ENCODE data around the gene GHR. TPM values are rescaled to one million over a fixed set of nuclear protein-coding genes. Genes with fewer than 3 reads are reported as not detected.

Gene GHR
- total and polyA plus RNA-seq, 2 donors from 2014 or later, result 3.7 to 6.5 TPM

GRCh38 chr5:42759456-42759855, 336.2 kb downstream of the GHR start:
- DNase-seq (no peak), FAIRE-seq (no peak)
- Histone ChIP-seq H3K27ac (ENCODE audit: low read depth in 2 of 2, low read length in 2 of 2) (no peak overlapping the region), H3K27me3 (ENCODE audit: control insufficient read depth, insufficient read depth, low read length) (no peaks in the 10 kb centered on the region), H3K4me1 (ENCODE audit: control insufficient read depth in 2 of 3, insufficient read depth in 2 of 3, low read depth in 1 of 3, low read length in 3 of 3) (peaks cover 0 to 2% (median 0%) of the 10 kb centered on the region in 3 donors), H3K9ac (ENCODE audit: low read length in 3 of 3) (no peak overlapping the region), H3K4me3 (ENCODE audit: low read length in 3 of 3) (no peak overlapping the region), H3K9me3 (ENCODE audit: control insufficient read depth in 2 of 3, insufficient read depth in 1 of 3, low read length in 3 of 3) (no peaks in the 10 kb centered on the region), H3K36me3 (ENCODE audit: control insufficient read depth in 2 of 3, insufficient read depth in 3 of 3, low read length in 3 of 3) (no peaks in the 10 kb centered on the region)
- intact Hi-C loops (cut with DNase I), result no loop called here
- no peak for TF ChIP-seq CTCF (IDR thresholded peaks at IDR 0.05; ENCODE audit: borderline replicate concordance, extremely low read depth, insufficient read depth)

- no peak for TF ChIP-seq CTCF (IDR thresholded peaks at IDR 0.05; ENCODE audit: borderline replicate concordance, extremely low read depth, insufficient read depth)
- Histone ChIP-seq H3K4me1 (ENCODE audit: control insufficient read depth in 2 of 3, insufficient read depth in 2 of 3, low read depth in 1 of 3, low read length in 3 of 3) (peaks cover 0 to 2% (median 0%) of the 10 kb centered on the region in 3 donors), H3K4me3 (ENCODE audit: low read length in 3 of 3) (no peak overlapping the region), H3K27me3 (ENCODE audit: control insufficient read depth, insufficient read depth, low read length) (no peaks in the 10 kb centered on the region), H3K9ac (ENCODE audit: low read length in 3 of 3) (no peak overlapping the region), H3K9me3 (ENCODE audit: control insufficient read depth in 2 of 3, insufficient read depth in 1 of 3, low read length in 3 of 3) (no peaks in the 10 kb centered on the region), H3K27ac (ENCODE audit: low read depth in 2 of 2, low read length in 2 of 2) (no peak overlapping the region), H3K36me3 (ENCODE audit: control insufficient read depth in 2 of 3, insufficient read depth in 3 of 3, low read length in 3 of 3) (no peaks in the 10 kb centered on the region)
- FAIRE-seq (no peak), DNase-seq (no peak)
- intact Hi-C loops (cut with DNase I), result loop anchor here (10.0 kb wide), 1 partner anchor 746 kb away; no protein-coding TSS in a partner anchor
Observed at GRCh38 chr5:42760426-42760825, 337.2 kb downstream of the GHR start.

GRCh38 chr5:42761791-42762190, 338.6 kb downstream of the GHR start:
- DNase-seq (no peak), FAIRE-seq (no peak)
- intact Hi-C loops (cut with DNase I), result loop anchor here (10.0 kb wide), 1 partner anchor 747 kb away; no protein-coding TSS in a partner anchor
- Histone ChIP-seq H3K4me3 (ENCODE audit: low read length in 3 of 3) (no peak overlapping the region), H3K27me3 (ENCODE audit: control insufficient read depth, insufficient read depth, low read length) (no peaks in the 10 kb centered on the region), H3K9ac (ENCODE audit: low read length in 3 of 3) (no peak overlapping the region), H3K4me1 (ENCODE audit: control insufficient read depth in 2 of 3, insufficient read depth in 2 of 3, low read depth in 1 of 3, low read length in 3 of 3) (peaks cover 0 to 2% (median 0%) of the 10 kb centered on the region in 3 donors), H3K36me3 (ENCODE audit: control insufficient read depth in 2 of 3, insufficient read depth in 3 of 3, low read length in 3 of 3) (no peaks in the 10 kb centered on the region), H3K27ac (ENCODE audit: low read depth in 2 of 2, low read length in 2 of 2) (no peak overlapping the region), H3K9me3 (ENCODE audit: control insufficient read depth in 2 of 3, insufficient read depth in 1 of 3, low read length in 3 of 3) (no peaks in the 10 kb centered on the region)
- TF ChIP-seq CTCF (IDR thresholded peaks at IDR 0.05; ENCODE audit: borderline replicate concordance, extremely low read depth, insufficient read depth), result no peak
